Measurements from ENCODE around the gene AAK1. TPM values are rescaled to one million over a fixed set of nuclear protein-coding genes. Genes with fewer than 3 reads are reported as not detected.

The AAK1 gene
- total and polyA plus RNA-seq, 4 donors, result 10.0 to 56.2 (median 27.3) TPM

DNA sequence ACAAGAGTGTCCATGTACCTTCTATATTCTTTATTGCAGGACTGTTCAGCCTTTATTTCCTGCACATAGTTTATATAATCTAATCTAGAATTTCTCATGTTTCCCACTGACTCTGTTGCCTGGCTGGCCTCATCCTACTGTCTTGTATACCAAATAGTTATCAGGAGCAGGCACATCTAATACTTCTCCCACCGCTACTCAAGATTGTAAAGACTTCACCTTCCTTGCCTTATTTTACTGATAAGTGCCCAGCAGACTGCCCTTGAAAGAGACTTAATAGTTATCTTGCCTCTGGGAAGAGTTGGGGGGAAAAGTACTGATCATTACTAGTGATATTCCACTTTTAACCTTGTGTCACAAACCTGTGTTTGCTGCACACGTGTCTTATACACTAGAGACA lies 26.1 kb upstream of the AAK1 start:
- H3K9ac ChIP-seq (ENCODE audit: insufficient read depth in 1 of 2, low read length in 2 of 2), result no peak overlapping the region
- no peak for DNase-seq
- no peak overlapping the region for H3K4me3 ChIP-seq
- 81 to 95% methylated on average over 2 of the region's 2 CpGs for WGBS, 2 donors
- H3K27me3 ChIP-seq (ENCODE audit: control insufficient read depth in 3 of 3, insufficient read depth in 3 of 3, low read length in 2 of 3), result no peaks in the 10 kb centered on the region
- TF ChIP-seq CTCF (IDR thresholded peaks at IDR 0.05; ENCODE audit: control extremely low read depth, extremely low read depth), result no peak
- H3K4me1 ChIP-seq (ENCODE audit: control insufficient read depth in 5 of 5, insufficient read depth in 5 of 5, low read length in 5 of 5), result no peaks in the 10 kb centered on the region
- ATAC-seq (ENCODE audit: insufficient read depth, low FRiP score), result no peak
- no peak overlapping the region for H3K27ac ChIP-seq (ENCODE audit: low read depth in 1 of 2, low read length in 1 of 2)
- peaks cover 0 to 3% (median 0%) of the 10 kb centered on the region in 4 donors for H3K9me3 ChIP-seq (ENCODE audit: control insufficient read depth in 4 of 4, insufficient read depth in 3 of 4, low read length in 3 of 4)
- H3K36me3 ChIP-seq (ENCODE audit: control insufficient read depth in 4 of 4, insufficient read depth in 4 of 4, low read length in 4 of 4), result no peaks in the 10 kb centered on the region

DNA sequence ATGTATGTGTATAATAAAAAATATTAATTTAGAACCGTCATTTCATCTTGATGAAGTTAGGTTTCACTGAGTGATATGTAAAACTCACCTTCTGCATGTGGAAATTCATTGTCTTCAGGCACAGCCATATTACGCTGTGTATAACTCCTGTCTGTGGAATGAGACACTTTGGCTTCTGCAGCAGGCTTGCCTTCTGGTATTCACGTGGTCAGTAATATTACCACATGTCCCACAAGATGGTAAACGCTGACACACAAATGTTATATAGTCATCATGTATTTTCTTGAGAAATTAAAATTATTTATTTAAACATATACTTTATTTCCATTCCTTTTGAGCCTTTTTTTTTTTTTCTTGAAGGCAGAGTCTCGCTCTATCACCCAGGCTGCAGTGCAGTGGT lies 25.1 kb upstream of the AAK1 start:
- peaks cover 0 to 3% (median 0%) of the 10 kb centered on the region in 4 donors for H3K9me3 ChIP-seq (ENCODE audit: control insufficient read depth in 4 of 4, insufficient read depth in 3 of 4, low read length in 3 of 4)
- H3K27me3 ChIP-seq (ENCODE audit: control insufficient read depth in 3 of 3, insufficient read depth in 3 of 3, low read length in 2 of 3), result no peaks in the 10 kb centered on the region
- 76 to 87% methylated on average over 5 of the region's 5 CpGs for WGBS, 2 donors
- no peaks in the 10 kb centered on the region for H3K4me1 ChIP-seq (ENCODE audit: control insufficient read depth in 5 of 5, insufficient read depth in 5 of 5, low read length in 5 of 5)
- DNase-seq, result no peak
- H3K36me3 ChIP-seq (ENCODE audit: control insufficient read depth in 4 of 4, insufficient read depth in 4 of 4, low read length in 4 of 4), result no peaks in the 10 kb centered on the region
- no peak for TF ChIP-seq CTCF (IDR thresholded peaks at IDR 0.05; ENCODE audit: control extremely low read depth, extremely low read depth)
- no peak overlapping the region for H3K4me3 ChIP-seq
- no peak for ATAC-seq (ENCODE audit: insufficient read depth, low FRiP score)
- no peak overlapping the region for H3K9ac ChIP-seq (ENCODE audit: insufficient read depth in 1 of 2, low read length in 2 of 2)
- no peak overlapping the region for H3K27ac ChIP-seq (ENCODE audit: low read depth in 1 of 2, low read length in 1 of 2)

- DNase-seq (no peak), ATAC-seq (ENCODE audit: insufficient read depth, low FRiP score) (no peak)
- no peak for TF ChIP-seq CTCF (IDR thresholded peaks at IDR 0.05; ENCODE audit: control extremely low read depth, extremely low read depth)
- Histone ChIP-seq H3K27me3 (ENCODE audit: control insufficient read depth in 3 of 3, insufficient read depth in 3 of 3, low read length in 2 of 3) (no peaks in the 10 kb centered on the region), H3K9ac (ENCODE audit: insufficient read depth in 1 of 2, low read length in 2 of 2) (no peak overlapping the region), H3K9me3 (ENCODE audit: control insufficient read depth in 4 of 4, insufficient read depth in 3 of 4, low read length in 3 of 4) (peaks cover 0 to 3% (median 0%) of the 10 kb centered on the region in 4 donors), H3K4me1 (ENCODE audit: control insufficient read depth in 5 of 5, insufficient read depth in 5 of 5, low read length in 5 of 5) (no peaks in the 10 kb centered on the region), H3K36me3 (ENCODE audit: control insufficient read depth in 4 of 4, insufficient read depth in 4 of 4, low read length in 4 of 4) (no peaks in the 10 kb centered on the region), H3K4me3 (no peak overlapping the region), H3K27ac (ENCODE audit: low read depth in 1 of 2, low read length in 1 of 2) (no peak overlapping the region)
- 68 to 82% methylated on average over 7 of the region's 7 CpGs for WGBS, 2 donors
Measured at GRCh38 chr2:69667805-69668382, 24.4 kb upstream of the AAK1 start.

GRCh38 chr2:69665152-69665551 lies 21.6 kb upstream of the AAK1 start:
- Histone ChIP-seq H3K27ac (ENCODE audit: low read depth in 1 of 2, low read length in 1 of 2) (no peak overlapping the region), H3K4me1 (ENCODE audit: control insufficient read depth in 5 of 5, insufficient read depth in 5 of 5, low read length in 5 of 5) (peaks cover 0 to 6% (median 0%) of the 10 kb centered on the region in 5 donors), H3K9ac (ENCODE audit: insufficient read depth in 1 of 2, low read length in 2 of 2) (no peak overlapping the region), H3K27me3 (ENCODE audit: control insufficient read depth in 3 of 3, insufficient read depth in 3 of 3, low read length in 2 of 3) (no peaks in the 10 kb centered on the region), H3K9me3 (ENCODE audit: control insufficient read depth in 4 of 4, insufficient read depth in 3 of 4, low read length in 3 of 4) (no peaks in the 10 kb centered on the region), H3K36me3 (ENCODE audit: control insufficient read depth in 4 of 4, insufficient read depth in 4 of 4, low read length in 4 of 4) (no peaks in the 10 kb centered on the region), H3K4me3 (no peak overlapping the region)
- ATAC-seq (ENCODE audit: insufficient read depth, low FRiP score) (no peak), DNase-seq (no peak)
- 94 to 95% methylated on average over 9 of the region's 9 CpGs for WGBS, 2 donors
- TF ChIP-seq CTCF (IDR thresholded peaks at IDR 0.05; ENCODE audit: control extremely low read depth, extremely low read depth), result no peak

All from lung (tissue), 12 donors.